ENCODE measurements around the gene MAN1B1.

DNA sequence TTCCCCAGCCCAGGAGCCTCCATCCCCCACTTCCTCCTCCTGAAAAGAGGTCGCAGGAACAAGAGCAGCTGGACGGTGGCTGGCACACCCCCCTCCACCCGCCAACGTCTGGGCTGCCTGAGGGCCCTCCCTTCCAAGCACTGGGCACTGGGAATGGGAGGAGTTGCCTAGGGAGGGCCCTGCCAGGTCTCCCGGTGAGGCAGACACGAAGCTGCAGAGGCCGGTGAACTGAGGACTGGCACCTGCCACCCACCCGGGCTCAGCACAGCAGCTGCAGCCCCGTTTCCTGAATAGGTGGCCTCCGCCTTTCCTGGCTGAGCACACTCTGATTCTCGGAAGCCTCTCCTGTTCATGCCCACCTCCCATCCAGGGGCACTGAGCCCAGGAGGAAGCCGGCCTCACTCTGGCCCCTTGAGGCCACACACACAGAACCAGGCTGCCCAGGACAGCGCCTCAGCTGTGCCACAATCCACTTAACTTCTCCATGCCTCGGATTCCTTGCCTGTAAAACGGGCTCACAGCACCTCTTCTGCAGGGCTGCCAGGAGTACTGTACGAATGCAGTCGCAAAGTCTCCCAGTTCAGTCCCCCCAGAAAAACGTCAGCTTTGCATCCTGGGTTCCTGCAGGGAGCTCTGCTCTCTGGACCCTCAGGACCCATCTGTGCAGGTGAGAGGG, 42.1 kb upstream of the MAN1B1 start:
- no peak for TF ChIP-seq SP1 (IDR thresholded peaks at IDR 0.05)
- TF ChIP-seq, protein P1, sequence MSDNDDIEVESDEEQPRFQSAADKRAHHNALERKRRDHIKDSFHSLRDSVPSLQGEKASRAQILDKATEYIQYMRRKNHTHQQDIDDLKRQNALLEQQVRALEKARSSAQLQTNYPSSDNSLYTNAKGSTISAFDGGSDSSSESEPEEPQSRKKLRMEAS (IDR thresholded peaks at IDR 0.05) = no peak
